Epithelial cell of esophagus (primary cell): ENCODE measurements around the gene LHFPL3.

Source experiments
- DNase-seq: peaks from one replicate; pipeline ENCODE4 v3.0.0; 2010; ENCODE audit warnings: low read depth
- H3K4me3 ChIP-seq: 2 replicates; pipeline ENCODE4 v1.5.1; 2011; ENCODE audit warnings: mild to moderate bottlenecking, low read length, control low read depth
- CTCF ChIP-seq: IDR thresholded peaks from 2 replicates; pipeline ENCODE4 v1.5.1; 2011; ENCODE audit warnings: low read depth, mild to moderate bottlenecking, low read length, control low read depth, inconsistent platforms; ENCODE audit not compliant: insufficient read depth; ENCODE audit errors: missing control alignments

The LHFPL3 gene

DNA sequence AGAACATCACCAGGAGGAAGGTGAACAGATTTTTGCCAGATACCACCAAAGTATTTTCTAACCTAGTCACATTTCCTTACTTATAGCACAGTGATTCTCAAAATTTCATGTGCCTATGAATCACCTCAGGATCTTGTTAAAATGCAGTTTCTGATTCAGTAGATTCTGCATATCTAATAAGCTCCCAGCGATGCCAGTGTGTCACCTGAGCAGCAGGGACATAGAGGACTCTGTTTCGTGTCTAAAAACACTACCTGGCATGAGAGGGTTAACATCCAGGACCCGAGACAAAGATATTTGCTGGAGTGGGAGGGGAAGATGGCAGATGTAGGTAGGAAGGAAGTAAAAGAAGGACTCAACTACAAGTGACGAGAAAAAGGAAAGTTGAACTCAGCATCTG, 433.5 kb downstream of the LHFPL3 start:
- H3K4me3 ChIP-seq: no peak overlapping the region
- DNase-seq: no peak
- TF ChIP-seq CTCF: no peak

- TF ChIP-seq CTCF: no peak
Observed at GRCh38 chr7:104767113-104767512, 438.7 kb downstream of the LHFPL3 start.

DNA sequence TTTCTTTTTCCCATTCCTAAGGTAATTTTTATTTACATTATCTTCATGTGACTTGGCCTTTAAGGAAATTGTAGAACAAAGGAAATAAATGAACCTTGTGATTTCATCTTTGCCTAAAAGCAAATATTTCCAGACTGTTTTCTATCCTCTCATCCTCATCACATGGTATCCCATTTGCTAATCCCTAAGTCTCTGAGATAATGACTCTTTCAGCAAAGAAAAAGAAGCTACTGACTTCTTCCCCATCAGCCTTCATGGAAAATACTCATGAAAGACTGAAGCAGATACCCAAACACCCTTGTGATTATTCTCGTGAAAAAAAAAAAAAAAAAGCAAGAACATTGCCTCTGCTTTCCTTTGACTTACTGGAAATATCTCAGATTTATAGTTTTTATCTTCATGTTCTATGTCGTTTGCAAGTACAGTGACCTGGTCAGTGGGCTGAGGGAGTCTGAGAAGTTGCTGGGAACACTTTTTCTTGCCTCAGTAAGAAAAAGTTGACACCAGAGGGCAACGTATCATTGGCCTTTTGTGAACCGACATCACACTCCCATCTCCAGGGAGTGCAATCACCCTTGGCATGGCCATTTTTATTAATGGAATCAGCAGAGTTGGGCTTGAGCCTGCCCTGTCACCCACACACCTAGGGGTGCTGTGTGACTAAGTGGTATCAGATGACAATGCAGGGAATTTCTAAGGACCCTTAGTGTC, 439.6 kb downstream of the LHFPL3 start:
- H3K4me3 ChIP-seq: no peak overlapping the region
- TF ChIP-seq CTCF: no peak
- DNase-seq: no peak

More at GRCh38 chr7:104767113-104767512, 438.7 kb downstream of the LHFPL3 start:
- DNase-seq: no peak
- H3K4me3 ChIP-seq: no peak overlapping the region

GRCh38 chr7:104772405-104773345, 444.3 kb downstream of the LHFPL3 start:
- no peak for DNase-seq
- TF ChIP-seq CTCF: no peak
- no peak overlapping the region for H3K4me3 ChIP-seq

DNA sequence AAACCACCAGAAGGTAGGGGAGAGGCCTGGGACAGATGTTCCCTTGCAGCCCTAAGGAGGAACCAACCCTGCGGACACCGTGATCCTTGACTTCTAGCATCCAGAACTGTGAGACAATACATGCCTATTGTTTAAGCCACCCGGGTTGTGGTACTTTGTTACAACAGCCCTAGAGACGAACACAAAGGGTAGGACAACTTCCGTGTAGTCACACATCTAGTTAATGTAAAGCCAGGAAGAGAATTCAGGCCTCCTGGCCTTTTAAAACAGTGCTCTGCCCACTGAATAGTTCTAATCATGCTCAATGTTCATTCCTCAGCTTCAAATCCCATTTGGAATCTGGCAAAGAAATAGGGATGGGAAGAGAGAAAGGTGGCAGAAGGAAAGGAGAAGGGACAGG, 445.4 kb downstream of the LHFPL3 start:
- DNase-seq: no peak
- no peak for TF ChIP-seq CTCF
- no peak overlapping the region for H3K4me3 ChIP-seq

- H3K4me3 ChIP-seq: no peak overlapping the region
- TF ChIP-seq CTCF: no peak
- no peak for DNase-seq
Observed at GRCh38 chr7:104775531-104775930, 447.1 kb downstream of the LHFPL3 start.
